Type B pancreatic cell (in vitro differentiated cells): ENCODE measurements around the gene GGCX. TPM values are rescaled to one million over a fixed set of nuclear protein-coding genes. Genes with fewer than 3 reads are reported as not detected.

Source experiments
- DNase-seq: peaks from one replicate; pipeline ENCODE4 v3.0.0; 2021; ENCODE audit warnings: mixed read lengths; ENCODE audit not compliant: unreplicated experiment; ENCODE audit errors: extremely low spot score
- H3K27ac Mint-ChIP-seq: 2 replicates; pipeline ENCODE4 v1.8.0; 2021; ENCODE audit warnings: mild to moderate bottlenecking, mixed read lengths
- H3K27me3 Mint-ChIP-seq: 2 replicates; pipeline ENCODE4 v1.8.0; 2021; ENCODE audit warnings: mixed read lengths
- H3K36me3 Mint-ChIP-seq: 2 replicates; pipeline ENCODE4 v1.8.0; 2021; ENCODE audit warnings: mixed read lengths
- H3K4me1 Mint-ChIP-seq: one replicate; pipeline ENCODE4 v1.8.0; 2021; ENCODE audit warnings: mixed read lengths; ENCODE audit not compliant: unreplicated experiment
- H3K4me3 Mint-ChIP-seq: 2 replicates; pipeline ENCODE4 v1.8.0; 2021; ENCODE audit warnings: mild to moderate bottlenecking, mixed read lengths
- H3K9me3 Mint-ChIP-seq: 2 replicates; pipeline ENCODE4 v1.8.0; 2021; ENCODE audit warnings: mixed read lengths
- CTCF ChIP-seq: fragments of 200-600 bp; sonication (generic); conservative IDR thresholded peaks from 2 replicates; pipeline ENCODE4 v1.5.0; 2021; ENCODE audit warnings: antibody characterized with exemption, mild to moderate bottlenecking
- total RNA-seq: library from RNA; stranded (reverse); gene quantifications from 2 replicates; pipeline ENCODE4 v1.2.1, GENCODE V29; 2021; ENCODE audit warnings: low replicate concordance

Gene GGCX
- total RNA-seq, 1 donor from 2014 or later = 76.2 TPM

- Mint-ChIP-seq H3K27ac (no peak overlapping the region), H3K27me3 (no peaks in the 10 kb centered on the region), H3K9me3 (no peaks in the 10 kb centered on the region), H3K4me3 (no peak overlapping the region), H3K36me3 (no peaks in the 10 kb centered on the region), H3K4me1 (peaks cover 36% of the 10 kb centered on the region)
- TF ChIP-seq CTCF = no peak
- no peak for DNase-seq
These were observed 35.7 kb downstream of the GGCX start for GRCh38 chr2:85525567-85525966.

GRCh38 chr2:85525029-85525428 lies 36.3 kb downstream of the GGCX start:
- H3K27ac Mint-ChIP-seq = peak overlapping the region; percentile 73
- no peaks in the 10 kb centered on the region for H3K9me3 Mint-ChIP-seq
- H3K27me3 Mint-ChIP-seq = no peaks in the 10 kb centered on the region
- DNase-seq = no peak
- H3K36me3 Mint-ChIP-seq = no peaks in the 10 kb centered on the region
- peak overlapping the region; percentile 22 for H3K4me3 Mint-ChIP-seq
- TF ChIP-seq CTCF = no peak
- H3K4me1 Mint-ChIP-seq = peaks cover 36% of the 10 kb centered on the region

GRCh38 chr2:85524336-85524908 lies 36.9 kb downstream of the GGCX start:
- TF ChIP-seq CTCF = no peak
- peak overlapping the region; percentile 22 for H3K4me3 Mint-ChIP-seq
- peaks cover 36% of the 10 kb centered on the region for H3K4me1 Mint-ChIP-seq
- H3K27me3 Mint-ChIP-seq = no peaks in the 10 kb centered on the region
- no peaks in the 10 kb centered on the region for H3K9me3 Mint-ChIP-seq
- H3K36me3 Mint-ChIP-seq = no peaks in the 10 kb centered on the region
- no peak for DNase-seq
- peak overlapping the region; percentile 73 for H3K27ac Mint-ChIP-seq

GRCh38 chr2:85523903-85524335 lies 37.4 kb downstream of the GGCX start:
- TF ChIP-seq CTCF = no peak
- Mint-ChIP-seq H3K9me3 (no peaks in the 10 kb centered on the region), H3K4me1 (peaks cover 36% of the 10 kb centered on the region), H3K36me3 (no peaks in the 10 kb centered on the region), H3K27ac (peak overlapping the region; percentile 73), H3K4me3 (peak overlapping the region; percentile 22), H3K27me3 (no peaks in the 10 kb centered on the region)
- no peak for DNase-seq

- H3K27me3 Mint-ChIP-seq = no peaks in the 10 kb centered on the region
- H3K36me3 Mint-ChIP-seq = no peaks in the 10 kb centered on the region
- no peak for TF ChIP-seq CTCF
- peaks cover 36% of the 10 kb centered on the region for H3K4me1 Mint-ChIP-seq
- H3K9me3 Mint-ChIP-seq = no peaks in the 10 kb centered on the region
- peak overlapping the region; percentile 68 for H3K27ac Mint-ChIP-seq
- no peak overlapping the region for H3K4me3 Mint-ChIP-seq
- DNase-seq = no peak
These were observed 38.0 kb downstream of the GGCX start for GRCh38 chr2:85523062-85523902.
